ENCODE data around the gene ALDOC.

DNA sequence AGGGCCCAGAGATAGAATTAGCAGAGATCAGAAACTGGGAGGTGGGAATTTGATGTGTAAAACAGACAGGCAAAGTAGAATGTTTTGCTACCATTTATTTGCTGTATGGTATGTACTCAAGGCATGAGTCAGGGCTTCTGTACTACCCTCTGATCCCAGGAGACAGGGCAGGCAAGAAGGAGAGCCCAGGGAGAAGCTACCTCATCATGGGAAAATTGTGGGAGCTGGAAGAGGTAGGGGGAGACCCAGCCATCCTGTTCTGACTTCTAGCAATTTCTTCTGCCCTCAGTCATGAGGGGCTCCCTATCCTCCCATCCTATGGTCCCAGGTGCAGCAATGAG, 3.7 kb downstream of the ALDOC start:
- TF ChIP-seq CTCF (IDR thresholded peaks at IDR 0.05; ENCODE audit: low read depth, low read length, poor library complexity, severe bottlenecking) (no peak), EZH2phosphoT487 (IDR thresholded peaks at IDR 0.05; ENCODE audit: borderline replicate concordance, low read length) (no peak)
